NB4 (cell line): ENCODE data around the gene FBXO15.

Experiments used
- POLR2A ChIP-seq: IDR thresholded peaks from 2 replicates; pipeline ENCODE4 v1.6.1; 2011; ENCODE audit warnings: mild to moderate bottlenecking; ENCODE audit not compliant: insufficient read length; ENCODE audit errors: extremely low read depth
- TF ChIP-seq, protein P1 (sequence below): IDR thresholded peaks from one replicate; pipeline ENCODE4 v1.5.1; 2012; ENCODE audit warnings: low read depth, low read length

- TF ChIP-seq, protein P1, sequence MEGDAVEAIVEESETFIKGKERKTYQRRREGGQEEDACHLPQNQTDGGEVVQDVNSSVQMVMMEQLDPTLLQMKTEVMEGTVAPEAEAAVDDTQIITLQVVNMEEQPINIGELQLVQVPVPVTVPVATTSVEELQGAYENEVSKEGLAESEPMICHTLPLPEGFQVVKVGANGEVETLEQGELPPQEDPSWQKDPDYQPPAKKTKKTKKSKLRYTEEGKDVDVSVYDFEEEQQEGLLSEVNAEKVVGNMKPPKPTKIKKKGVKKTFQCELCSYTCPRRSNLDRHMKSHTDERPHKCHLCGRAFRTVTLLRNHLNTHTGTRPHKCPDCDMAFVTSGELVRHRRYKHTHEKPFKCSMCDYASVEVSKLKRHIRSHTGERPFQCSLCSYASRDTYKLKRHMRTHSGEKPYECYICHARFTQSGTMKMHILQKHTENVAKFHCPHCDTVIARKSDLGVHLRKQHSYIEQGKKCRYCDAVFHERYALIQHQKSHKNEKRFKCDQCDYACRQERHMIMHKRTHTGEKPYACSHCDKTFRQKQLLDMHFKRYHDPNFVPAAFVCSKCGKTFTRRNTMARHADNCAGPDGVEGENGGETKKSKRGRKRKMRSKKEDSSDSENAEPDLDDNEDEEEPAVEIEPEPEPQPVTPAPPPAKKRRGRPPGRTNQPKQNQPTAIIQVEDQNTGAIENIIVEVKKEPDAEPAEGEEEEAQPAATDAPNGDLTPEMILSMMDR = no peak
- TF ChIP-seq POLR2A = no peak
These were observed 34.7 kb upstream of the FBXO15 start for GRCh38 chr18:74182335-74182734.
